HG03135 (cell line): ENCODE results near the gene SLC13A3.
"Not testable (repeated sequence)": the region's sequence is repeated elsewhere in the genome, so short reads cannot be mapped to it uniquely, and the experiment has no call there.

Source experiments
- ATAC-seq: cut with Tn5 transposase; IDR thresholded peaks from one replicate; pipeline ENCODE4 v1.9.1; 2021; ENCODE audit warnings: mild to moderate bottlenecking, moderate library complexity; ENCODE audit not compliant: unreplicated experiment

Gene SLC13A3

GRCh38 chr20:46682063-46682821 lies 31.0 kb upstream of the SLC13A3 start:
- ATAC-seq = no peak

GRCh38 chr20:46681032-46681854 lies 30.0 kb upstream of the SLC13A3 start:
- ATAC-seq = no peak

- ATAC-seq = no peak
These were observed 29.4 kb upstream of the SLC13A3 start for GRCh38 chr20:46680684-46681031.

- ATAC-seq = no peak
These were observed 27.3 kb upstream of the SLC13A3 start for GRCh38 chr20:46678516-46678915.

- ATAC-seq = no peak
These were observed 26.3 kb upstream of the SLC13A3 start for GRCh38 chr20:46677608-46678007.

GRCh38 chr20:46676649-46677316 lies 25.5 kb upstream of the SLC13A3 start:
- not testable (repeated sequence) for ATAC-seq

GRCh38 chr20:46674253-46675083 lies 23.2 kb upstream of the SLC13A3 start:
- no peak for ATAC-seq

GRCh38 chr20:46673394-46674252 lies 22.4 kb upstream of the SLC13A3 start:
- ATAC-seq = no peak

GRCh38 chr20:46672543-46673148 lies 21.4 kb upstream of the SLC13A3 start:
- ATAC-seq = no peak

GRCh38 chr20:46671866-46672542 lies 20.7 kb upstream of the SLC13A3 start:
- no peak for ATAC-seq

GRCh38 chr20:46670585-46671584 lies 19.6 kb upstream of the SLC13A3 start:
- no peak for ATAC-seq

- ATAC-seq = no peak
These were observed 18.9 kb upstream of the SLC13A3 start for GRCh38 chr20:46670228-46670584.

- ATAC-seq = no peak
These were observed 15.7 kb upstream of the SLC13A3 start for GRCh38 chr20:46666818-46667515.

GRCh38 chr20:46666306-46666705 lies 15.0 kb upstream of the SLC13A3 start:
- ATAC-seq = no peak

GRCh38 chr20:46665602-46666001 lies 14.3 kb upstream of the SLC13A3 start:
- no peak for ATAC-seq

- ATAC-seq = no peak
These were observed 12.3 kb upstream of the SLC13A3 start for GRCh38 chr20:46663531-46663930.

GRCh38 chr20:46661659-46662058 lies 10.4 kb upstream of the SLC13A3 start:
- ATAC-seq = no peak
